H1 (cell line): Measurements from ENCODE around the gene BIN1. TPM values are rescaled to one million over a fixed set of nuclear protein-coding genes. Genes with fewer than 3 reads are reported as not detected.

Experiments
- CTCF ChIA-PET: fragments of 300-600 bp; sonication (Branson Sonifier 250); formaldehyde crosslinking; loops from one replicate; lab custom pipeline; 2021; ENCODE audit not compliant: partially characterized antibody; lab: Charles Lee
- POLR2A ChIA-PET: fragments of 300-600 bp; sonication (Branson Sonifier 250); formaldehyde crosslinking; loops from one replicate; lab custom pipeline; 2021; ENCODE audit warnings: inconsistent platforms; ENCODE audit not compliant: partially characterized antibody; lab: Charles Lee
- DNase-seq, 2 experiments: peaks; one replicate each; pipeline versions ENCODE4 v3.0.0 to v3.0.0-alpha.2; 2010 to 2022; ENCODE audit warnings: low spot score in 2 of 2, low read depth in 1 of 2, mixed read lengths in 1 of 2
- FAIRE-seq: peaks from 2 replicates; lab custom pipeline; 2011; peaks lifted over from hg19 to GRCh38; lab: Jason Lieb, UNC
- H2AFZ ChIP-seq: 2 replicates; pipeline ENCODE4 v1.8.1; 2012; ENCODE audit warnings: low read length, inconsistent platforms
- H2AK5ac ChIP-seq: 2 replicates; pipeline ENCODE4 v1.6.1; 2013; ENCODE audit warnings: low read depth, low read length
- H2BK120ac ChIP-seq: replicated peaks from 2 replicates; pipeline ENCODE3; 2013; ENCODE audit warnings: low read depth, low read length, inconsistent platforms
- H2BK12ac ChIP-seq: 2 replicates; pipeline ENCODE4 v1.6.1; 2013; ENCODE audit warnings: low read depth, low read length
- H2BK15ac ChIP-seq: 2 replicates; pipeline ENCODE4 v1.6.1; 2013; ENCODE audit warnings: low read length
- H2BK20ac ChIP-seq: 2 replicates; pipeline ENCODE4 v1.6.1; 2013; ENCODE audit warnings: low read length
- H2BK5ac ChIP-seq: 2 replicates; pipeline ENCODE4 v1.6.1; 2013; ENCODE audit warnings: low read depth, low read length
- H3K14ac ChIP-seq: 2 replicates; pipeline ENCODE4 v1.6.1; 2013; ENCODE audit warnings: inconsistent platforms; ENCODE audit not compliant: insufficient read length
- H3K18ac ChIP-seq: 2 replicates; pipeline ENCODE4 v1.6.1; 2013; ENCODE audit warnings: low read length; ENCODE audit errors: extremely low read depth
- H3K23ac ChIP-seq: 2 replicates; pipeline ENCODE4 v1.6.1; 2013; ENCODE audit warnings: inconsistent platforms; ENCODE audit not compliant: insufficient read length
- H3K23me2 ChIP-seq: 2 replicates; pipeline ENCODE4 v1.6.1; 2013; ENCODE audit warnings: low read depth, low read length
- H3K27ac ChIP-seq: 2 replicates; pipeline ENCODE4 v1.6.1; 2011; ENCODE audit warnings: low read depth, low read length, inconsistent platforms
- H3K27me3 ChIP-seq, 4 experiments: replicated peaks in 1 of 4; 1 replicate in 1 of 4; 2 replicates in 3 of 4; pipeline versions ENCODE4 v1.6.1 to v1.8.1; 2011 to 2013; ENCODE audit warnings: low read length in 3 of 4, mild to moderate bottlenecking in 3 of 4, inconsistent platforms in 2 of 4, mixed read lengths in 2 of 4, moderate library complexity in 1 of 4; ENCODE audit not compliant: control insufficient read depth in 3 of 4, insufficient read depth in 3 of 4; ENCODE audit errors: extremely low read depth in 1 of 4
- H3K36me3 ChIP-seq, 4 experiments: 2 replicates each; pipeline versions ENCODE4 v1.6.1 to v1.8.1; 2011 to 2013; ENCODE audit warnings: mild to moderate bottlenecking in 4 of 4, low read length in 3 of 4, moderate library complexity in 2 of 4, control low read depth in 1 of 4, inconsistent platforms in 1 of 4; ENCODE audit not compliant: insufficient read depth in 4 of 4, control insufficient read depth in 2 of 4
- H3K4ac ChIP-seq: replicated peaks from 2 replicates; pipeline ENCODE3; 2013; ENCODE audit warnings: low read length, low read depth, mixed read lengths, inconsistent platforms; ENCODE audit not compliant: insufficient read length
- H3K4me1 ChIP-seq, 4 experiments: replicated peaks in 1 of 4; 1 replicate in 1 of 4; 2 replicates in 3 of 4; pipeline versions ENCODE4 v1.6.1 to v1.8.1; 2011 to 2013; ENCODE audit warnings: low read length in 3 of 4, inconsistent platforms in 2 of 4, mixed read lengths in 1 of 4; ENCODE audit not compliant: insufficient read depth in 4 of 4, control insufficient read depth in 3 of 4
- H3K4me2 ChIP-seq, 2 experiments: 2 replicates each; pipeline versions ENCODE4 v1.6.1 to v1.8.1; 2011 to 2013; ENCODE audit warnings: low read depth in 2 of 2, low read length in 2 of 2, control low read depth in 1 of 2, inconsistent platforms in 1 of 2, mild to moderate bottlenecking in 1 of 2; ENCODE audit not compliant: insufficient read depth in 1 of 2
- H3K4me3 ChIP-seq, 4 experiments: fragments of 200-600, 300-600 bp in 1 of 4; sonication (generic), shearing (Covaris generic), sonication (Bioruptor Twin) in 1 of 4; 2 replicates each; pipeline versions ENCODE4 v1.5.1 to v1.8.1; 2011 to 2016; ENCODE audit warnings: low read length in 4 of 4, low read depth in 3 of 4, control low read depth in 2 of 4, inconsistent platforms in 2 of 4, mild to moderate bottlenecking in 2 of 4, mixed read lengths in 1 of 4, moderate library complexity in 1 of 4; ENCODE audit not compliant: insufficient read depth in 2 of 4; ENCODE audit errors: extremely low read depth in 1 of 4
- H3K56ac ChIP-seq: replicated peaks from 2 replicates; pipeline ENCODE3; 2013; ENCODE audit warnings: low read depth, mild to moderate bottlenecking, mixed read lengths, low read length, inconsistent platforms; ENCODE audit not compliant: insufficient read length
- H3K79me1 ChIP-seq: 2 replicates; pipeline ENCODE4 v1.6.1; 2013; ENCODE audit warnings: low read depth, low read length, control low read depth
- H3K79me2 ChIP-seq, 2 experiments: 2 replicates each; pipeline versions ENCODE4 v1.6.1 to v1.8.1; 2012 to 2013; ENCODE audit warnings: low read length in 2 of 2, mild to moderate bottlenecking in 2 of 2, inconsistent platforms in 1 of 2; ENCODE audit not compliant: insufficient read depth in 2 of 2, control insufficient read depth in 1 of 2
- H3K9ac ChIP-seq, 4 experiments: replicated peaks in 1 of 4; 1 replicate in 1 of 4; 2 replicates in 3 of 4; pipeline versions ENCODE4 v1.6.1 to v1.8.1; 2011 to 2013; ENCODE audit warnings: low read depth in 3 of 4, low read length in 3 of 4, control low read depth in 2 of 4, mild to moderate bottlenecking in 2 of 4, moderate library complexity in 2 of 4, inconsistent platforms in 1 of 4; ENCODE audit errors: extremely low read depth in 1 of 4
- H3K9me3 ChIP-seq, 2 experiments: 2 replicates each; pipeline versions ENCODE4 v1.6.1 to v1.8.1; 2012 to 2013; ENCODE audit warnings: mild to moderate bottlenecking in 2 of 2, moderate library complexity in 2 of 2, control low read depth in 1 of 2, inconsistent platforms in 1 of 2, low read depth in 1 of 2, low read length in 1 of 2, mixed read lengths in 1 of 2; ENCODE audit not compliant: insufficient read depth in 2 of 2
- H4K20me1 ChIP-seq, 2 experiments: replicated peaks in 1 of 2; 2 replicates each; pipeline versions ENCODE3 to v1.8.1; 2011 to 2013; ENCODE audit warnings: inconsistent platforms in 2 of 2, low read length in 2 of 2, mild to moderate bottlenecking in 1 of 2; ENCODE audit not compliant: insufficient read depth in 2 of 2, control insufficient read depth in 1 of 2
- H4K5ac ChIP-seq: 2 replicates; pipeline ENCODE4 v1.6.1; 2013; ENCODE audit warnings: low read length, low read depth, mixed read lengths, inconsistent platforms; ENCODE audit not compliant: insufficient read length
- H4K8ac ChIP-seq: 2 replicates; pipeline ENCODE4 v1.8.0; 2013; ENCODE audit warnings: mild to moderate bottlenecking, moderate library complexity, low read length, inconsistent platforms; ENCODE audit not compliant: insufficient read depth; ENCODE audit errors: extremely low read depth
- H4K91ac ChIP-seq: replicated peaks from 2 replicates; pipeline ENCODE3; 2013; ENCODE audit warnings: low read length, mixed read lengths, inconsistent platforms; ENCODE audit not compliant: insufficient read length
- CEBPB ChIP-seq: IDR thresholded peaks from 2 replicates; pipeline ENCODE4 v1.6.1; 2012; ENCODE audit warnings: low read depth, low read length
- EP300 ChIP-seq, 2 experiments: IDR thresholded peaks; 1 replicate in 1 of 2; 2 replicates in 1 of 2; pipeline ENCODE4 v1.6.1; 2011 to 2012; ENCODE audit warnings: low read depth in 2 of 2, low read length in 2 of 2, mild to moderate bottlenecking in 2 of 2, borderline replicate concordance in 1 of 2, inconsistent platforms in 1 of 2, moderate library complexity in 1 of 2
- FOSL1 ChIP-seq: IDR thresholded peaks from 2 replicates; pipeline ENCODE4 v1.6.1; 2011; ENCODE audit warnings: mild to moderate bottlenecking, low read depth, low read length, moderate library complexity; ENCODE audit not compliant: insufficient read depth
- GTF2F1 ChIP-seq: IDR thresholded peaks from 2 replicates; pipeline ENCODE4 v1.6.1; 2012; ENCODE audit warnings: low read depth, low read length, improper control_type of control experiment, borderline replicate concordance
- PHF8 ChIP-seq: fragments of 200-600 bp; sonication (generic); conservative IDR thresholded peaks from 2 replicates; pipeline ENCODE4 v1.7.1; 2012; ENCODE audit warnings: low read depth, mild to moderate bottlenecking, inconsistent platforms, low read length, moderate library complexity
- SUZ12 ChIP-seq: fragments of 200-600 bp; sonication (generic); IDR thresholded peaks from 2 replicates; pipeline ENCODE4 v1.6.1; 2012; ENCODE audit warnings: mild to moderate bottlenecking, inconsistent platforms, low read length, moderate library complexity, mixed read lengths
- TAF7 ChIP-seq: optimal IDR thresholded peaks from 2 replicates; pipeline ENCODE3; 2011; ENCODE audit warnings: low read depth, mild to moderate bottlenecking, inconsistent platforms, low read length, moderate library complexity, borderline replicate concordance
- TCF12 ChIP-seq: IDR thresholded peaks from 2 replicates; pipeline ENCODE4 v1.6.1; 2011; ENCODE audit warnings: low read depth, mild to moderate bottlenecking, low read length
- WGBS, 2 experiments: shearing (Covaris generic) in 1 of 2; methylation state at CpG; one replicate each; pipeline versions ENCODE4 v1.1.6 to v1.1.7; 2013 to 2015; ENCODE audit warnings: low lambda C conversion rate in 2 of 2, mixed read lengths in 2 of 2, inconsistent platforms in 1 of 2, low coverage in 1 of 2, missing lambda C conversion rate in 1 of 2; ENCODE audit not compliant: insufficient replicate concordance in 2 of 2, insufficient coverage in 1 of 2, insufficient read length in 1 of 2; ENCODE audit errors: extremely low coverage in 1 of 2, missing lambda C conversion rate in 1 of 2; 5-methylcytosine and 5-hydroxymethylcytosine counted together
- polyA plus RNA-seq, 7 experiments: library from polyadenylated mRNA; depleted of rRNA in 3 of 7; stranded (reverse) in 5 of 7; unstranded in 2 of 7; fragments of >200 nt in 5 of 7; fragments of 200-250 nt in 2 of 7; gene quantifications; 1 replicate in 5 of 7; 2 replicates in 1 of 7; 4 replicates in 1 of 7; pipeline versions ENCODE4 v1.2.1 to v1.2.3, GENCODE V29; 2011 to 2013; ENCODE audit warnings: missing spikeins in 2 of 7, mixed read lengths in 2 of 7
- total RNA-seq: library from RNA; stranded (reverse); fragmentation: NEBNext Ultra II Directional; extraction: Animal tissue kit (Norgen Biotek cat#: 25700); gene quantifications from 2 replicates; pipeline ENCODE4 v1.2.1, GENCODE V29; 2021

Gene BIN1
- total and polyA plus RNA-seq, 2 of the 8 experiments (the other 6 are each of a cell fraction or from before 2014, with no cell fraction given) = 23.6 to 35.6 TPM

DNA sequence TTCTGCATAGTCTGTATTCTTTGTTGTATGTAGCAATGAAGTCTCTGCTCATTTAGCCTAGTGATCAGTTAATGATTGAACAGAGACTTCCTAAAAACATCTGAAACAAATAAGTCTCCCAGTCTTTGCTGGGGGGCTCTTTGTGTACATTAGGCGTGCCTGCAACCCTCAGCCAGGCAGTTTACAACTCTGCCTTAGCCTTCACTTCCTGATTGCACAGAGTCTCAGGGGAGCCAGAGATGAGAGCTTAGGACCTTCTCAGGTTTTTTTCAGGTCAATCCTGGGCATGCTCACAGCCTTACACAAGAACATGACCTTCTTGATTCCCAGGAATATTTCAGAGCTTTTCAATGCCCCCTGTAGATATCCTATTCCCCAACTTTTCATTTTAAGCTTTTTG lies 44.0 kb upstream of the BIN1 start:
- WGBS, 2 experiments = 94% methylated on average over 1 of the region's 1 CpG; no CpG with 5 or more reads in 1 of the 2 experiments
- Histone ChIP-seq H2AFZ (no peak overlapping the region), H3K18ac (no peak overlapping the region), H3K27me3 (no peaks in the 10 kb centered on the region), H3K56ac (no peak overlapping the region), H3K9me3 (peaks cover 3 to 7% of the 10 kb centered on the region in 2 experiments; a peak in 2 of 4 replicates), H2BK120ac (no peak overlapping the region), H4K20me1 (no peaks in the 10 kb centered on the region), H4K91ac (no peak overlapping the region), H2BK20ac (no peak overlapping the region), H4K5ac (no peak overlapping the region), H3K23me2 (no peaks in the 10 kb centered on the region), H2AK5ac (no peak overlapping the region), H3K14ac (no peak overlapping the region), H3K4ac (no peak overlapping the region), H3K36me3 (no peaks in the 10 kb centered on the region), H3K23ac (no peak overlapping the region), H4K8ac (no peak overlapping the region), H2BK15ac (no peak overlapping the region), H3K9ac (no peak overlapping the region), H3K4me3 (no peak overlapping the region), H3K4me2 (no peak overlapping the region), H3K27ac (no peak overlapping the region), H3K79me2 (no peaks in the 10 kb centered on the region), H3K4me1 (0 out of 7 replicates have a peak, but pooled peaks cover 0 to 1% (median 0%) of the 10 kb centered on the region in 4 experiments), H2BK5ac (no peak overlapping the region), H2BK12ac (no peak overlapping the region), H3K79me1 (no peaks in the 10 kb centered on the region)
- CTCF ChIA-PET = interaction anchor here (0.8 to 2.2 kb wide), 6 partner anchors 10 to 83 kb away, joined by 3 to 5 read pairs (median 3); no protein-coding TSS in a partner anchor
- POLR2A ChIA-PET = interaction anchor here (0.7 kb wide), 1 partner anchor 126 kb away, joined by 3 read pairs; no protein-coding TSS in a partner anchor
- no peak for TF ChIP-seq EP300 (IDR thresholded peaks at IDR 0.05; ENCODE audit: borderline replicate concordance in 1 of 2, low read depth in 2 of 2, low read length in 2 of 2)
- TF ChIP-seq TCF12 = no peak
- no peak for TF ChIP-seq SUZ12
- TF ChIP-seq PHF8 = no peak
- no peak for TF ChIP-seq FOSL1
- no peak for TF ChIP-seq CEBPB
- no peak for TF ChIP-seq GTF2F1
- no peak for TF ChIP-seq TAF7
- FAIRE-seq (no peak), DNase-seq (no peak)
